BLaER1 treated with 17β-estradiol and CSF1 and Interleukin-3, amounts not matched to agents 10 nM and 100 nM (cell line): ENCODE measurements around the gene SMIM38.

ENCODE experiments used
- H3K27ac ChIP-seq, 11 experiments: shearing (Covaris generic); formaldehyde crosslinking; 2 replicates each; pipeline ENCODE4 v1.8.1; 2022
- H3K27me3 ChIP-seq, 11 experiments: shearing (Covaris generic); formaldehyde crosslinking; 2 replicates each; pipeline ENCODE4 v1.8.1; 2022
- H3K36me3 ChIP-seq, 11 experiments: shearing (Covaris generic); formaldehyde crosslinking; 2 replicates each; pipeline ENCODE4 v1.8.1; 2022
- H3K4me1 ChIP-seq, 10 experiments: shearing (Covaris generic); formaldehyde crosslinking; 2 replicates each; pipeline ENCODE4 v1.8.1; 2022
- H3K4me2 ChIP-seq, 11 experiments: shearing (Covaris generic); formaldehyde crosslinking; 2 replicates each; pipeline ENCODE4 v1.8.1; 2022
- H3K4me3 ChIP-seq, 10 experiments: shearing (Covaris generic); formaldehyde crosslinking; 2 replicates each; pipeline ENCODE4 v1.8.1; 2022
- H3K9ac ChIP-seq, 11 experiments: shearing (Covaris generic); formaldehyde crosslinking; 2 replicates each; pipeline ENCODE4 v1.8.1; 2022
- H3K9me3 ChIP-seq, 11 experiments: shearing (Covaris generic); formaldehyde crosslinking; replicated peaks in 1 of 11; 2 replicates each; pipeline ENCODE4 v1.8.1; 2022
- H4K20me1 ChIP-seq, 11 experiments: shearing (Covaris generic); formaldehyde crosslinking; 2 replicates each; pipeline ENCODE4 v1.8.1; 2022
- Cebpa-rat ChIP-seq, 11 experiments: shearing (Covaris generic); IDR thresholded peaks; 2 replicates each; pipeline ENCODE4 v1.8.1; 2022

Gene SMIM38

DNA sequence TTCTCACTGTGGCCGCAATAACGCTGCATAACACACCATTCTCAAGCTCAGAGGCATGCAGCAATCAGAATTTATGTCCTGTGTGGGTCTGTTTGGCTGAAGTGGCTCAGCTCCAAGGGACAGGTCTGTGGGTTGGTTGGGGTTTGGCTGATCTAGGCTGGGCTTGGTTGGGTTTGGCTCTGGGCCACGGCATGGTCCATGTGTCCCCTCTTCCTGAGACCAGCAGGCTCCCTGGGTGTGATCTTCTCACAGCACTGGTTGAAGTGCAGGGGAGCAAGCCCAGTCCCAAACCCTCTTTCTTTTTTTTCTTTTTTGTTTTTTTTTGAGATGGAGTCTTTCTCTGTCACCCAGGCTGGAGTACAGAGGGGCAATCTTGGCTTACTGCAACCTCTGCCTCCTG lies 25.0 kb downstream of the SMIM38 start:
- no peak for TF ChIP-seq Cebpa-rat (IDR thresholded peaks at IDR 0.05)
- H3K9ac ChIP-seq = no peak overlapping the region
- H3K9me3 ChIP-seq = peaks cover 0 to 14% (median 4%) of the 10 kb centered on the region in 11 experiments; a peak in 5 of 22 replicates
- H3K4me3 ChIP-seq = no peak overlapping the region
- H3K27ac ChIP-seq = no peak overlapping the region
- no peaks in the 10 kb centered on the region for H3K36me3 ChIP-seq
- peaks cover 0 to 16% (median 8%) of the 10 kb centered on the region in 10 experiments; a peak in 19 of 20 replicates for H3K4me1 ChIP-seq
- H4K20me1 ChIP-seq = no peaks in the 10 kb centered on the region
- no peaks in the 10 kb centered on the region for H3K27me3 ChIP-seq
- peak overlapping the region in 1 of 11 experiments; percentile 5; a peak in 1 of 22 replicates for H3K4me2 ChIP-seq

DNA sequence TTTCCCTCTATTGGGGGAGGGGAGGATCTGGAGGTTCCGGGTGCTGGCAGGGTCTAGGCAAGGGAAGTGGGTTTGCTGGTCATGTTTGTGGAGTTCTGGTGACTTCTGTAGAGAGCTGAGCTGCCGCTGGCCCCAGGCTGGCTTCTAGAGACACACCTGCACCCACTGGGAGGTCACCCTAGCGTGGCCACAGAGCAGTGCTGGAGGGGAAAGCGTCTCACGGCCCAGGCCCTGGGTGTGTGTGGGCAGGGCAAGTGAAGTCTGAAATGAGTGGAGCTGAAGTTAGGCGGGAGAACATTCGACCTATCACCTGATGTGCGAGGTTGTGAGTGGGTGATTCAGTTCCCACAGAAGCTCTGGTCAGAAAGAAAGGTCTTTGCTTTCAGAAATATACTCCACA lies 27.9 kb downstream of the SMIM38 start:
- TF ChIP-seq Cebpa-rat (IDR thresholded peaks at IDR 0.05) = no peak
- Histone ChIP-seq H3K4me3 (no peak overlapping the region), H3K9ac (no peak overlapping the region), H4K20me1 (no peaks in the 10 kb centered on the region), H3K4me2 (peak overlapping the region in 10 of 11 experiments; percentile 25 to 63 (median 40); a peak in 18 of 22 replicates), H3K27me3 (no peaks in the 10 kb centered on the region), H3K27ac (no peak overlapping the region), H3K9me3 (peaks cover 12 to 28% (median 18%) of the 10 kb centered on the region in 11 experiments; a peak in 20 of 22 replicates), H3K4me1 (peaks cover 0 to 16% (median 8%) of the 10 kb centered on the region in 10 experiments; a peak in 19 of 20 replicates), H3K36me3 (no peaks in the 10 kb centered on the region)

DNA sequence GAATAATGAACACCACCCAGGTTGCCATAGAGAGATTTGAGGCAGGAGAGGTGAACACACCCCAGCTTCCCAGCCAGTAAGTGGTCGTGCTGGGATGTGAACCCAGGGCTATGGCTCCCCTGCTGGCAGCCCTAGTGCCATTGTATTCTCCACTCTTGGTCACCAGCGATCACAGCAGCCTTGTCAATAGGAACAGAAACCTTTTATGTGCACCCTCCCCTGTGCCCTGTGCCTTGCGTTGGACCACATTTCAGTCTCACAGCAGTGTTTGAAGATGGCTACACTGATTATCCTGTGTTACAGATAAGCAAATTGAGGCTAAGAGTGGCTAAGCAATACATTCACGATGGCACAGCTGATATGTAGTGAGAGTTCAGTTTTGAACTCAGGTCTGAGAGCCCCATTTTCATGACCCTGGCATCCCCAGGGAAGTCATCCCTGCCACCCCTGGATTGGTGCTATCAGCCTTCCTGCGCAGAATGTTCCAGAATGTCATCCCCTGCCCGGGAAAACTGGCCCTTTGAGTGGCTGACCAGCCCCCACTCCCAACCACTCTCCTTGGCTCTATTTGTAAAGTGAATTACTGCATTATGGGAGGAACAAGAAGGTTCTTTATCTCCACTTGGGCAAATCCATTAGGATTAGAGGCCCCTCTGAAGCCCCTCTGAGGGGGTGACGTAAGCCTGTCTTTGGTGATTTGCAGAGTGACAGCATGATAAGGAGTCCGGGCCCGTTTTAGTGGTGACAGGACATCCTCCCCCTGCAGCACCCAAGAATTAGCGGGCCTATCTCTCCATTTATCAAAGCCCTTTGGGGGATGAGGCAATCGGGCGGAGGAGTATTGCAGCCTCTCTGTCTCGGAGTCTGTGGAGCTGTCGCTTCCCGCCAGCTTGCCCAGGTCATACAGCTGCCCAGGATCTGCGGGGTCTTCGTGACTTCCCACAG lies 30.9 kb downstream of the SMIM38 start:
- peaks cover 0 to 9% (median 8%) of the 10 kb centered on the region in 10 experiments; a peak in 18 of 20 replicates for H3K4me1 ChIP-seq
- H3K9ac ChIP-seq = no peak overlapping the region
- no peaks in the 10 kb centered on the region for H3K36me3 ChIP-seq
- no peak for TF ChIP-seq Cebpa-rat (IDR thresholded peaks at IDR 0.05)
- no peak overlapping the region for H3K4me3 ChIP-seq
- peaks cover 15 to 21% (median 19%) of the 10 kb centered on the region in 11 experiments; a peak in 20 of 22 replicates for H3K9me3 ChIP-seq
- no peaks in the 10 kb centered on the region for H4K20me1 ChIP-seq
- no peaks in the 10 kb centered on the region for H3K27me3 ChIP-seq
- H3K27ac ChIP-seq = no peak overlapping the region
- no peak overlapping the region for H3K4me2 ChIP-seq

DNA sequence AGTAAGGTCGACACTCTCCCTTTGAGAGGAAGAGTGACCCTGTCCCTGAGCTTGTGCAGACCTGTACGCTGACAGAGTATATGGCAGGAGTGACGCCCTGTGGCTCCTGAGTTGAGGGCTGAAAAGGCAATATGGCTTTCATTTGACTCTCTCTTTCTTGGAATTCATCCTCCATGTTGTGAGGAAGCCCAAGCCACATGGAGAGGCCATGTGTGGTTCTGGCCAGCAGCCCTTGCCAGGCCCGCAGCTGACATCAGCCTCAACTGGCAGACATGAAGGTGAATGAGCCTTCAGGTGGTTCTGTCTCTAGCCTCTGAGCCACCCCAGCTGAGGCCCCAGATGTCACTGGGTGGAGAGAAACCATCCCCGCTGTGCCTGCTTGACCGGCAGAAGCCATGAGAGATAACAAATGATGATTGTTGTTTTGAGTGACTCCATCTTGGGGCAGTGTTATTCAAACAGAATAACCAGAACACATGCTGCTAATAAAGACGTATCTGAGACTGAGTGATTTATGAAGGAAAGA lies 31.9 kb downstream of the SMIM38 start:
- Histone ChIP-seq H3K4me1 (peaks cover 0 to 9% (median 8%) of the 10 kb centered on the region in 10 experiments; a peak in 18 of 20 replicates), H3K27me3 (no peaks in the 10 kb centered on the region), H3K4me3 (no peak overlapping the region), H3K4me2 (no peak overlapping the region), H4K20me1 (no peaks in the 10 kb centered on the region), H3K36me3 (no peaks in the 10 kb centered on the region), H3K9me3 (peaks cover 15 to 21% (median 19%) of the 10 kb centered on the region in 11 experiments; a peak in 20 of 22 replicates), H3K27ac (no peak overlapping the region), H3K9ac (no peak overlapping the region)
- TF ChIP-seq Cebpa-rat (IDR thresholded peaks at IDR 0.05) = no peak

DNA sequence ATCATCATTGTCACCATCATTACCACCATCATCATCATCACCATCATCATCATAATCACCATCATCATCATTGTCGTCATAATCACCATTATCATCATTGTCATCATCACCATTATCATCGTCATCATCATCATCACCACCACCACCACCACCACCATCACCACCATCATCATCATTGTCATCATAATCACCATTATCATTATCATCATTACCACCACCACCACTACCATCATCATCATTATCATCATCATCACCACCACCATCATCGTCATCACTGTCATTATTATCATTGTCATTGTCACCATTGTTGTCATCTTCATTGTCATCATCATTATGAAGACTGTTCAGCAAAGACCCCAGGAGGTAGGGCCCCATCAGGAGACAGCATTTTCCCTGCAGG lies 33.3 kb downstream of the SMIM38 start:
- Histone ChIP-seq H3K9ac (no peak overlapping the region), H3K9me3 (peaks cover 15 to 21% (median 19%) of the 10 kb centered on the region in 11 experiments; a peak in 20 of 22 replicates), H3K4me2 (no peak overlapping the region), H4K20me1 (no peaks in the 10 kb centered on the region), H3K4me3 (no peak overlapping the region), H3K4me1 (no peaks in the 10 kb centered on the region; a peak in 1 of 20 replicates), H3K27ac (no peak overlapping the region), H3K36me3 (no peaks in the 10 kb centered on the region), H3K27me3 (no peaks in the 10 kb centered on the region)
- no peak for TF ChIP-seq Cebpa-rat (IDR thresholded peaks at IDR 0.05)

DNA sequence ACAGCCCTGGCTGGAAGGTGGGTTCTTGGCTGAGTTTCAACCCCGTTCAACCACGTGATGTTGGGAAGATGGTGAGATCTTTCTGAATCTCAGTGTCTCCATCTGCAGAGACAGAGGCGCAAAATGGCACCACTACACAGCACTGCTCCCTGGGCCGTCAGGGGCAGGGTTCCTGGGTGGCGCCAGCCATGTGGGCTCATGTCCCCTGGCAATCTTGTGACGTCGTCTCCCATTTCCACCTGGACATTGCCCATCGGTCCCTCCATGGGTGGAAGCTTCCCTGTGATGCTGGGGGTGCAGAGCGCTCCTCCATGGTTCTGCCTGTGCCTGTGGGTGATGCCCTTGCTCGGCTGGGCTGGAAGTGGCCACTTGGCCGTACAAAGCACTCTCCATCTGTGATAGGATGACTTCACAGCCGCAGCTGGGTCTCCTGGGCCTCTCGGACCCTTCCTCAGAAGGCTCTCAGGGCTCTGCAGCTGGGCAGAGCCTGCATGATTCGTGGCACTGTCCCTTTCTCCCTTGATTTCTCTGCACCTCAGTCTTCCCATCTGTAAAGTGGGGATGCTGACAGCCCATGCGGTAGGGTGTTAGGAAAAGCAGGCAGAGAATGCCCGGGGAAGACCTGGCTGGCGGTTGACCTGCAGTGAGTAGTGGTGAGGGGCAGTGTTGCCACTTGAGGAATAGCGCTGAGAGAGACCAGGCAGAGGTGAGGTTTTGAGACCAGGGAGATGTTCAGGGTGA lies 35.2 kb downstream of the SMIM38 start:
- H3K4me1 ChIP-seq = no peaks in the 10 kb centered on the region
- no peak for TF ChIP-seq Cebpa-rat (IDR thresholded peaks at IDR 0.05)
- no peak overlapping the region for H3K9ac ChIP-seq
- H3K4me3 ChIP-seq = no peak overlapping the region
- H3K36me3 ChIP-seq = no peaks in the 10 kb centered on the region
- H3K4me2 ChIP-seq = no peak overlapping the region
- H3K9me3 ChIP-seq = peaks cover 15 to 27% (median 19%) of the 10 kb centered on the region in 11 experiments; a peak in 21 of 22 replicates
- H3K27ac ChIP-seq = no peak overlapping the region
- H3K27me3 ChIP-seq = no peaks in the 10 kb centered on the region
- no peaks in the 10 kb centered on the region for H4K20me1 ChIP-seq

DNA sequence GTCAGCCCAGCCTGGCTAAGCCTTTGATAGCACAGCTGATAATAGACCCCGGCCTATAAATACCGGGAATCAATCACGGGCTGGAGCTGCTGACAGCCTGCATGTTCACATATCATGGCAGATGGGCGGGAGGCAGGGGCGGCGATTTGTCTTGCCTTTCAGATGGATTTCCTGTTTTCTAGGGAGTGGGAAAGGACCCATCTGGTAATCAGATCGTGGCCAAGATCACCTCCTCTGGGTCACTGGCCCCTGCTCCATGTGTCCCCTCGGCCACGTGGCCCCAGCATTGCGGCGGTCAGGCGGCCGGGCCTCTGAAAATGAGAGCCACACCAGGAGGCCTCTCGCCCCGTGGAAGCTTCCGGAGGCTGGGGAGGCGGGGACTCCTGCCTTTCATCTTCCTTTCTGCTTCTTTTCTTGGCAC lies 36.6 kb downstream of the SMIM38 start:
- H3K4me2 ChIP-seq = no peak overlapping the region
- H3K4me3 ChIP-seq = no peak overlapping the region
- no peaks in the 10 kb centered on the region for H3K36me3 ChIP-seq
- H3K27me3 ChIP-seq = no peaks in the 10 kb centered on the region
- peaks cover 14 to 22% (median 16%) of the 10 kb centered on the region in 11 experiments; a peak in 21 of 22 replicates for H3K9me3 ChIP-seq
- no peak for TF ChIP-seq Cebpa-rat (IDR thresholded peaks at IDR 0.05)
- no peak overlapping the region for H3K9ac ChIP-seq
- H3K27ac ChIP-seq = no peak overlapping the region
- H3K4me1 ChIP-seq = no peaks in the 10 kb centered on the region
- no peaks in the 10 kb centered on the region for H4K20me1 ChIP-seq

DNA sequence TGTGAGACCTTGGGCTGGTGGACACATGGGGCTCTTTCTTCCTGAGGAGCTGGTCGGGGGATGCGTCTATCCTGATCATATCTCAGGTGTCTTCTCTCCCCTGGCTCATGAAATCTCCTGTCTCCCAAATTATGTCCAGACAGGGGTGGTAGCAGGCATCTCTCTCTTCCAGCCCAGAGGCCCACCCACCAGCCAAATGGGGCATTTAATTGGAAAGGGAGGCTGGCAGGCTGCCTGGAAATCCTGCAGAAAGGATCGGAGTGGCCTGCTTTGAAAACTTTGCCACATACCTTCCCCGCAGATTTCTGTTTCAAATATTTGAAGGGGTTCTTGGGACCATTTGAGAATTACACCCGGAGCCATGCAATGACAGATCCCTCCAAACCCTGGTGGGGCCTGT lies 37.4 kb downstream of the SMIM38 start:
- TF ChIP-seq Cebpa-rat (IDR thresholded peaks at IDR 0.05) = no peak
- H3K4me1 ChIP-seq = no peaks in the 10 kb centered on the region
- no peaks in the 10 kb centered on the region for H4K20me1 ChIP-seq
- H3K4me2 ChIP-seq = no peak overlapping the region
- H3K27ac ChIP-seq = no peak overlapping the region
- H3K9ac ChIP-seq = no peak overlapping the region
- H3K4me3 ChIP-seq = no peak overlapping the region
- no peaks in the 10 kb centered on the region for H3K36me3 ChIP-seq
- no peaks in the 10 kb centered on the region for H3K27me3 ChIP-seq
- H3K9me3 ChIP-seq = peaks cover 5 to 14% (median 7%) of the 10 kb centered on the region in 11 experiments; a peak in 18 of 22 replicates

DNA sequence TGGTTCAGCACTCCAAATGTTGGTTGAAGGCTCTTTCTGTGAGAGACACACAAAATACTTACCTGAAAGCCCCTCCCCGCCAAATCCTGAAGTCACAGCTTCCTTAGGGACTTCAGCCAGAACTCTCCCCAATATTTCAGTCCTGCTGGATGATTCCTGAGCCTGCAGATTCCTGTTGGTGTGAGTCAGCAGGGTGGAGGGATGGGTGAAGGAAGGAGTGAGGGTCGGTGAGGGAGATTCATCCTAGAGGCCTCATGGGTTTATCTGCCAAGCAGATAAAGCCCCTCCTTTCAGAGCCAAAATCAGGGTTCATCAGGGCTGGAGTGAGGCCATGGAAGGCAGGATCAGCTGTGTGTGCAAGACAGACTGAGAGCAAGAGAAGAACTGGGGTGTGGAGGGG lies 37.9 kb downstream of the SMIM38 start:
- H3K36me3 ChIP-seq = no peaks in the 10 kb centered on the region
- no peak overlapping the region for H3K4me2 ChIP-seq
- no peak overlapping the region for H3K4me3 ChIP-seq
- no peaks in the 10 kb centered on the region for H4K20me1 ChIP-seq
- no peak overlapping the region for H3K9ac ChIP-seq
- H3K9me3 ChIP-seq = peaks cover under 1 to 9% (median 3%) of the 10 kb centered on the region in 11 experiments; a peak in 12 of 22 replicates
- no peaks in the 10 kb centered on the region for H3K4me1 ChIP-seq
- H3K27ac ChIP-seq = no peak overlapping the region
- H3K27me3 ChIP-seq = no peaks in the 10 kb centered on the region
- no peak for TF ChIP-seq Cebpa-rat (IDR thresholded peaks at IDR 0.05)
